HG03439 (cell line): ENCODE results near the gene TECPR2.
"Not testable (repeated sequence)": the region's sequence is repeated elsewhere in the genome, so short reads cannot be mapped to it uniquely, and the experiment has no call there.

Experiments used
- ATAC-seq: cut with Tn5 transposase; IDR thresholded peaks from one replicate; pipeline ENCODE4 v1.9.1; 2021; ENCODE audit warnings: mild to moderate bottlenecking, moderate library complexity; ENCODE audit not compliant: unreplicated experiment

Gene TECPR2

GRCh38 chr14:102362545-102363181, at the start of gene TECPR2, which contains the start of gene CINP:
TECPR2 (plus strand) TSS chr14:102362941; CDS start chr14:102376722, 13,781 bp downstream.
CINP (minus strand) TSS chr14:102362890; CDS start chr14:102362851, 39 bp downstream.
- ATAC-seq, result peak; percentile 89

- peak; percentile 56 for ATAC-seq
Observed at GRCh38 chr14:102314242-102315011, 48.3 kb upstream of the TECPR2 start.

DNA sequence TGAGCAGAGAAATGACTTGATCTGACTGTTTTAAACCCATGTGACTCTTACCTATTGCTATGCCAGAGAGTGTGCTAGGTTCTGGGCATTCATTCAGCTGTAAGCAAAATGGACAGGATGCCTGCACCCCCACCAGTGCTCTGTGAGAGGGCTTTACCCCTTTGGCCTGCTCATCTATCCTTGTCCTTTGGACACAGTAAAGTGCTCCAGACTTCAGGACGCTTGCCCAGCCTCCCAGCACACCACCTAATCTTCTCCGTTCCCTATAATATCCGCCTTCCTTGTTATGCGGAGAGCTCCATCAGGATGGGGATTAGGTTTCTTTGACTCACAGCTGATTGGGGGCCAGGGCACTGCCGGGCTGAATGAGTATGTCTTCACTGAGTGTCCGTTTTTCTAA, 47.6 kb upstream of the TECPR2 start:
- ATAC-seq, result no peak

- ATAC-seq, result no peak
Observed at GRCh38 chr14:102316338-102316742, 46.4 kb upstream of the TECPR2 start.

GRCh38 chr14:102316743-102317563, 45.8 kb upstream of the TECPR2 start:
- peak; percentile 60 for ATAC-seq

GRCh38 chr14:102317564-102318248, 45.0 kb upstream of the TECPR2 start:
- no peak for ATAC-seq

DNA sequence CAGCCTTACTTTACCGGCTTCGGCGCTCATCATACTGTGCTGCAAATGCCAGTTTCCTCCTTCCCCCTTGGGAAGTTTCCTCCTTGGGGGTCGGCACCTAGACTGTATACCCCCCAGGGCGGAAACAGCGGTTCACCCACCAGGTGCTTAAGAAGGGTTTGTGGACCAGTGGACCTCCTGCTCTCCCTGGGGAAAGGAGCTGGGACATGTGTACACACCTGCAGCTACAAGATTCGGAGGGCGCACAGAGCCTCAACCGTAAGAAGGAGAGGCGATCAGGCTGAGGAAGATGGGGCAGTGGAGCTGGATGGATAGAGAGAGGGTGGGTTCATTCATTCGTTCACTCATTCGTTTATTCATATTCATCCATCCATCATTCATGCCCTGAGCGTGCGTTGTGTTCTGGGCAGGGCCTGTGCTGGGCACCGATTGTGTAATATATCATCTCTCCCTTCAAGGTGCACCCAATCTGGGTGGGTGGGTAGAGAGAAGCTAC, 43.9 kb upstream of the TECPR2 start:
- ATAC-seq, result no peak

- peak; percentile 53 for ATAC-seq
Observed at GRCh38 chr14:102319351-102320032, 43.2 kb upstream of the TECPR2 start, which contains the start of gene ZNF839. ZNF839 (plus strand) TSS chr14:102319746; CDS start chr14:102319766, 20 bp downstream.

- peak; percentile 22 for ATAC-seq
Observed at GRCh38 chr14:102320033-102320660, 42.6 kb upstream of the TECPR2 start.

GRCh38 chr14:102320671-102321455, 41.9 kb upstream of the TECPR2 start:
- no peak for ATAC-seq

- no peak for ATAC-seq
Observed at GRCh38 chr14:102321456-102322422, 41.0 kb upstream of the TECPR2 start.

DNA sequence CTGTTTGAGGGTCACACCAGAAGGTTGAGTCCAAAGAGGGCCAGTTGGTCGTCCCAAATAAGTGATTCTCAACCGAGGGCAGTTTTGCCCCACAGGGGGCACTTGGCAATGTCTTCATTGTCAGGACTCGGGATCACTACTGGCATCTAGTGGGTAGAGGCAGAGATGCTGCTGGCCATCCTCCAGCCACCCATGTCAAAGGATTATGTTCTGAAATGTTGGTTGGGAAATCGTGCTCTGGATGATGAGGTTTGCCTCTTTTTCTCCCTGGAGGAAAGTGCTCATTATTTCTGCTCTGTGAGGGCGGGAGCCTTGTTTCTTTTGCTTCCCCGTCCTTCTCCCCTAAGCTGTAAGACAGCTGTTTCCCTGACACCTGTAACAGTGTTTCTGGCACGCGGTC, 39.6 kb upstream of the TECPR2 start:
- ATAC-seq, result no peak

DNA sequence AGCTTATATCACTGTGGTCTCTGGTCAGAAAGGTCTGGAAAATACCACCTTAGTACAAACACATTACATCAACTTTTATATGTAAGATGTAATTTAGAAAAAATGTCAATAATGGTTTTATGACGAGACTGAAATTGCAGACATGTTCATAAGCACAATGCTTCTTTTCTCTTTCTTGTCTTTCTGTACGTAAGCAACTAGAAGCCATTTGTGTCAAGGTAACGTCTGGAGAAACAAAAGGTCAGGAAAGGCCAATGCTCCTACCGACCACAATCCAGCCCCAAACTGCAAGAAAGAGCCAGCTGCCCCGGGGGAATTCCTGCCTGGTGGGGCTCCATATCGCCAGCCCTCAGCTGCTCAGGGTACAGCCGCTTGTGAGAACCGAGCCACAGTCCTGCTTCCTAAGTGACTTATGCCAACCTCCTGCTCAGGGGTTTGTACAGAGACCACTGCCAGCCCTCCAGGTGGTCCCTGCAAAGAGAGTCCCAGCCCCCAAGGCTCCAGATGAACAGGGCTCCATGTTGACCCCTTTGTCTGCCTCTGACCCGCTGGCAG, 36.9 kb upstream of the TECPR2 start:
- ATAC-seq, result no peak

GRCh38 chr14:102326583-102326982, 36.2 kb upstream of the TECPR2 start:
- no peak for ATAC-seq

- not testable (repeated sequence) for ATAC-seq
Observed at GRCh38 chr14:102329381-102329780, 33.4 kb upstream of the TECPR2 start.

- ATAC-seq, result no peak
Observed at GRCh38 chr14:102330806-102331205, 31.9 kb upstream of the TECPR2 start.

- ATAC-seq, result no peak
Observed at GRCh38 chr14:102333390-102333789, 29.4 kb upstream of the TECPR2 start.
